ENCODE measurements around the gene CCDC121.

The CCDC121 gene, protein sequence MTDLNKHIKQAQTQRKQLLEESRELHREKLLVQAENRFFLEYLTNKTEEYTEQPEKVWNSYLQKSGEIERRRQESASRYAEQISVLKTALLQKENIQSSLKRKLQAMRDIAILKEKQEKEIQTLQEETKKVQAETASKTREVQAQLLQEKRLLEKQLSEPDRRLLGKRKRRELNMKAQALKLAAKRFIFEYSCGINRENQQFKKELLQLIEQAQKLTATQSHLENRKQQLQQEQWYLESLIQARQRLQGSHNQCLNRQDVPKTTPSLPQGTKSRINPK

DNA sequence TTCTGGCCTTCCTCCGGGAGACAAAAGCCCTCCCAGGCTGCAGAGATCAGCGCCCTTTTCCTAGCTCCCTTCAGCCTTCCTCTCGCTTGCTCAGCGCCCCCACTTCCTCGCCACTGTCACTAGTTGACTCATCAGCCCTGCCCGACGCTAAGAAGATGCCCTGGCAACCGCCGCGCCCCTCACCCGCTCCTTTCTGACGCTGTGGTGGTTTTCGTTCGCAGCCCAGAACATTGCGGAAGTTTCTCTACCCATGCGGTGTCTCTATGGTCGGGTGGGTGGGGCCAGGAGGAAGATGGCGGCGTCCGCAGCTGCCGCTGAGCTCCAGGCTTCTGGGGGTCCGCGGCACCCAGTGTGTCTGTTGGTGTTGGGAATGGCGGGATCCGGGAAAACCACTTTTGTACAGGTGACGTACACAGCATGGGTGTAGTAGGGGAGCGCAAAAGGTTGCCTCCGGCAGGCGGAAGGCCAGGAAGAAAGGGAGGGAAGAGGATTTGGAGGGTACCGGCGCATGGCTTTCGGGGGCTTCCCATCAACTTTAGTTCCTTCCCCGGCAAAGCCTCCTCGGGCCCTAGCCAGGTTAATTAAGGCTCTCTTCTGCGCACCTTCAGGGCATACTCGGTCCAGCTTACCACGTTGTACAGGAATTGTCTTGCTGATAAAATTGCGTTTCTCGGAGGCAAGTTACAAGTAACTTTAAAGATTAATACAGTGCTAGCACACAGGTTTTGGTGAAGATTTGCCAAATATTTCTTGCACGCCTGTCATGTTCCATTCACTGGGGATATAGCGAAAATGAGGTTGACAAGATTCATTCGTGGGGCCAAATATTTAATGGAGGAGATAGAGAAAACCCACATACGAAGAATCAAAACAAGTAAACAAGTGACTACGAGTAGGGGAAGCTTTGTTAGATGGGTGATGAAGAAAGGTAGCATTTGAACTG is at the start of gene CCDC121, which contains the start of gene GPN1:
Gene CCDC121, minus strand, starts transcription at position 246 of the 943 bp plus-strand sequence. CDS start 1,213 bp downstream, outside the sequence.
Gene GPN1, plus strand, starts transcription at position 284 of the 943 bp plus-strand sequence. Its CDS starts 9 bp downstream, at position 293.
- DNase-seq (ENCODE audit: low read depth in 1 of 2, low spot score in 1 of 2) = peak; percentile 90

DNA sequence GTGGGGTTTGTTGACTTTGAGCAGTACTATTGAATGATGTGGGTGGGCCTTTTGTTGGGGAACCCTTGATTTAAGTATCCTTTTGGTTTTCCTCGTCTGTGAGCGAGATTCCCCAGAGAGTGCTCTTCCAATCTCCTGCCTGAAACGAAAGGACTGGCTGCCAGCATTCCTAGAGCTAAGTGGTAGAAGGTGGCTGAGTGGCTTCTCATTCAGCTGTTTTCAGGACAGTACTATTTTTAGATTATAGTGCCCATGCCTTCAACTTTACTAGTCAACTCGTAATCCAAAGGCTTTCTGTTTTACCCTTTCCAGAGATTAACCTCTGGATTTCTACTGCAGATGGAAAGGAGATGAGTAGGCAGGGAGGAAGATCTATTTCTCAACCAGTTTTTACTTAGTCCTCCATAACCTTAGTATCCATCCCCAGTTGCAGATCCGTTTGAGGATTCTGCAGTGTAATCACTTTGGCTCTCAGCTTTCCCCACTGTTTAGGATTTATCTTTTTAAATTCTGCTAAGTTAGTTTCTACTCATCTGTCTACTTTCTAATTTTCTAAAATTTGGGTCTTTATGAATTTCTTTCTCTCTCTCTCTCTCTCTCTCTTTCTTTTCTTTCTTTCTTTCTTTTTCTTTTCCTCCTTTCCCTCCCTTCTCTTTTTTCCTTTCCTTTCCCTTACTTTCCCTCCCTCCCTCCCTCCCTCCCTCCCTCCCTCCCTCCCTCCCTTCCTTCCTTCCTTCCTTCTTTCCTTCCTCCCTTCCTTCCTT is 44.1 kb upstream of the CCDC121 start:
- DNase-seq (ENCODE audit: low read depth in 1 of 2, low spot score in 1 of 2) = no peak

DNA sequence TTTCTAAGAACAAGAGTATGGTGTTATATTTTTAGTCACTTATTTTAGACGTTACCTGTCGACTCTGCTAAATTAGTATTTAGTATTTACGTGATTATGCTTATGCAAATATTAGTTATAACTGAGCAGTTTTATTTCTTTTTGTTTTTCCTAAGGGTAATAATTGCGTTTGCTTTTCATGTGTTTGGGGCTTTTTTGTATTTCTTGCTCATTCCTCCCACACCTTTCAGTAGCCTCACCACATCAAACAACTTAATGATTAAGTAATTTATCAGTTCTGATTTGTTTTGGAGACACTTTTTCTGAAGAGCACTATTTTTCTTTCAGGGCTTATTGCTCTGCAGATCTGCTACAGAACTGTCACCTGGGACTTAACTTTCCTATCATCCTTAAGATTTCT is 42.4 kb upstream of the CCDC121 start:
- DNase-seq (ENCODE audit: low read depth in 1 of 2, low spot score in 1 of 2) = no peak

- no peak for DNase-seq (ENCODE audit: low read depth in 1 of 2, low spot score in 1 of 2)
Observed at GRCh38 chr2:27667446-27667845, 38.6 kb upstream of the CCDC121 start.

DNA sequence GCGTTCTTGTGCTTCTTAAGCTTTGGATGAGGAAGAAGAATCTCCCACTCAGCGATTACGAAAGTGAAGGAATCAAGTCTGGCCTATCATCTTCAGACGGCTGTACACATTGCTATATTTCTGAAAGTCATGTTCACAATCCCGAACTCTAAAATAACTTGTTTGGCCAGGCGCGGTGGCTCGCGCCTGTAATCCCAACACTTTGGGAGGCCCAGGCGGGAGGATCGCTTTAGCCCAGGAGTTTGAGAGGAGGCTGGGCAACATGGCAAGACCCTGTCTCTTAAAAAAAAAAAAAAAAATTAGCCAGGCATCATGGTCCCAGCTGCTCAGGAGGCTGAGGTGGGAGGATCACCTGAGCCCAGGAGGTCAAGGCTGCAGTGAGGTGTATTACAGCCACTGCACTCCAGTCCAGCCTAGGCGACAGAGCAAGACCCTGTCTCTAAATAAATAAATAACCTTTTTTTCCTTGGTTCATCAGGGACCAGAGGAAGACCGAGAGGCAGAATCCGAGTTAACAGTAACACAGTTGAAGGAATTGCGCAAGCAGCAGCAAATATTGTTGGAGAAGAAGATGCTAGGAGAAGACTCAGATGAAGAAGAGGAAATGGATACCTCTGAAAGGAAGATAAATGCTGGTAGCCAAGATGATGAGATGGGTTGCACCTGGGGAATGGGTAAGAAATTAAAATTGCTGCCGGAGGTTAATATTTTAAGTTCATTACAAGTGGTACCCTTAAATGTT is 36.0 kb upstream of the CCDC121 start:
- DNase-seq (ENCODE audit: low read depth in 1 of 2, low spot score in 1 of 2) = no peak

GRCh38 chr2:27664154-27664574 is 35.4 kb upstream of the CCDC121 start:
- DNase-seq (ENCODE audit: low read depth in 1 of 2, low spot score in 1 of 2) = no peak

DNA sequence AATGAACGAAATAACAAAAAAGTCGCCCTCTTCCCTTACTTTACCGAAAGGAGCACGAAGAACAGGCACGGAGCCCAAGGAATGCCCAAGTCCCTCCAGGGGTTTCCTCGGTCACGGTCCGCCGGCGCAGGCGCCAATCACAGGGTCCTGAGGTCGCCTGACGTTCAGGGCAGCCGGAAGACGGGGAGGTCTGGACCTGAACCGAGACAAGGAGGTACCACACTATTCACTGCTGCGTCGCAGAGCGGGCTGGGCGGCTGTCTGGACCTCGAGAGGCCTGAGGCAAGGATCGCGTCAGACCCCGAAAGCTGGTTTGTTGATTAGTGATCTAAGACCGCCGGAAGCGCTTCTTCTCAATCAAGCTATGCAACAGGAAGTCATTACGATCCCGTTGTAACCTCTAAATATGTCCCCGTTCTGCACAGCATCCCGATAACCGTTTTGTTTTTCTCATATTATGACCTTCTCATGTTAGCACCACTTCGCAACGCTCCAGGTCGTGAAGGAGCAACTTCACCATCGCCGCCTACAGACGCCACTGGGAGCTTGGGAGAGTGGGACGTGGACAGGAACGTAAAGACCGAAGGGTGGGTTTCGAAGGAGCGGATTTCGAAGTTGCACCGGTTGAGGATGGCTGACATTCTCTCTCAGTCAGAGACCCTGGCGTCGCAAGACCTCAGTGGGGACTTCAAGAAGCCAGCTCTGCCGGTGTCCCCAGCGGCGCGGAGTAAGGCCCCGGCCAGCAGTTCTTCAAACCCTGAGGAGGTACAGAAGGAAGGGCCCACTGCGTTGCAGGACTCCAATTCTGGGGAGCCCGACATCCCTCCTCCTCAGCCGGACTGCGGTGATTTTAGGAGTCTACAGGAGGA is 34.7 kb upstream of the CCDC121 start, which contains the start of the genes SLC4A1AP and SUPT7L:
Gene SLC4A1AP, plus strand, starts transcription at position 605 of the 869 bp plus-strand sequence. Its CDS starts 26 bp downstream, at position 631.
Gene SUPT7L, minus strand, starts transcription at position 330 of the 869 bp plus-strand sequence. CDS start 1,422 bp downstream, outside the sequence.
- DNase-seq (ENCODE audit: low read depth in 1 of 2, low spot score in 1 of 2) = peak; percentile 58 to 69

DNA sequence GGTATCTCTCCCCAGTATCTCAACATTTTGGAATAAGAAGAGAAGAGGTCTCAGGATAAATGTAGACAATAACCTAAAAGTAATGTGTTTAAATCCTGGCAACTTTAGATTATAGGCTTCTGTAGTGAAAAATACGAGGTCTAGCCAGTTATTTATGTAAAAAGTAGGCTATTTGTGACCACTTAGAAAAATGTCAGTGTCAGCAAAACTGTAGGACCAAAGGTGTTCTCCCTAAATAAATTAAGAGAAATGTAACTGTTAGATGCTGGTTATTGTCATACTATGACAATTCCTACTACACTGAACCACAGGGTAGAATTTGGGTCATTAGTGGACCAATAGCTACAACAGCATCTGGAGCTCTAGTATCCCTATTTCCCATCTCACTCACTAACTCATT is 32.6 kb upstream of the CCDC121 start:
- no peak for DNase-seq (ENCODE audit: low read depth in 1 of 2, low spot score in 1 of 2)

- DNase-seq (ENCODE audit: low read depth in 1 of 2, low spot score in 1 of 2) = no peak
Observed at GRCh38 chr2:27655155-27655951, 26.5 kb upstream of the CCDC121 start.

DNA sequence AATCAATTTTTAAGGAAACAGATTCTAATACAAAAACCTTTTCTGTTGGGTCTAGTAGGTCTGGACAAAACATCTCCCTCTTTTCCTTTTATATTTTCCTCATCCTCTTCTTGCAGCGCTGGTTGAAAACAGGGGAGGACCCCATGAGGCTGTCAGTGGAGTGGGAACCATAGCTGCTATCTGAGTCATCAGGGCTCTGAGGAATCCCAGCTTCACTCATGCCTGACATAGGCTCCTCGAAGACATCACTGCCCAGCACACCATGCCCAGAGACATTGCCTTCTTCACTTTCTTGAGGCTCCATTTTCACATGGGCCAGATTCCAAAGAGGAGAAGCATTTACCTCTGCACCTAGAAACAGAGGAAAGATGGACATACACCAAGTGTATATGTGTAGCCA is 24.6 kb upstream of the CCDC121 start:
- DNase-seq (ENCODE audit: low read depth in 1 of 2, low spot score in 1 of 2) = no peak

GRCh38 chr2:27652790-27653189 is 24.0 kb upstream of the CCDC121 start:
- no peak for DNase-seq (ENCODE audit: low read depth in 1 of 2, low spot score in 1 of 2)

- no peak for DNase-seq (ENCODE audit: low read depth in 1 of 2, low spot score in 1 of 2)
Observed at GRCh38 chr2:27652341-27652740, 23.5 kb upstream of the CCDC121 start.

- DNase-seq (ENCODE audit: low read depth in 1 of 2, low spot score in 1 of 2) = no peak
Observed at GRCh38 chr2:27651056-27651455, 22.2 kb upstream of the CCDC121 start.

GRCh38 chr2:27647737-27648136 is 18.9 kb upstream of the CCDC121 start:
- no peak for DNase-seq (ENCODE audit: low read depth in 1 of 2, low spot score in 1 of 2)

GRCh38 chr2:27647289-27647688 is 18.5 kb upstream of the CCDC121 start:
- DNase-seq (ENCODE audit: low read depth in 1 of 2, low spot score in 1 of 2) = no peak

DNA sequence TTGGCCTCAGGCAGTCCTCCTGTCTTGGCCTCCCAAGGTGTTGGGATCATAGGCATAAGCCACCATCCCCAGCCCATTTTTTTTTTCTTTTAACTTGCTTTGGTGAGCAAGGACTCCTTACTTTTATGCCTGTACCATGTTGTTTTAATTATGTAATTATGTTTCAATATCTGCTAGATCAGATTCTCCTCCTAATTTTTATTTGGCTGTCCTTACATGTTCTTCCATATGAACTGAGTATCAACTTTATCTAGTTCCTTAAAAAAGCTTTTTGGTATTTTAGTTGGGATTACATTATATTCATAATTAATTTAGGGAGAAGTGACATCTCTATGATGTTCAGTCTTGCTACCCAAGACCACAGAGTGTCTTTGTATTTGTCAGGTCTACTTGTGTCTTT is 16.4 kb upstream of the CCDC121 start:
- DNase-seq (ENCODE audit: low read depth in 1 of 2, low spot score in 1 of 2) = no peak

DNA sequence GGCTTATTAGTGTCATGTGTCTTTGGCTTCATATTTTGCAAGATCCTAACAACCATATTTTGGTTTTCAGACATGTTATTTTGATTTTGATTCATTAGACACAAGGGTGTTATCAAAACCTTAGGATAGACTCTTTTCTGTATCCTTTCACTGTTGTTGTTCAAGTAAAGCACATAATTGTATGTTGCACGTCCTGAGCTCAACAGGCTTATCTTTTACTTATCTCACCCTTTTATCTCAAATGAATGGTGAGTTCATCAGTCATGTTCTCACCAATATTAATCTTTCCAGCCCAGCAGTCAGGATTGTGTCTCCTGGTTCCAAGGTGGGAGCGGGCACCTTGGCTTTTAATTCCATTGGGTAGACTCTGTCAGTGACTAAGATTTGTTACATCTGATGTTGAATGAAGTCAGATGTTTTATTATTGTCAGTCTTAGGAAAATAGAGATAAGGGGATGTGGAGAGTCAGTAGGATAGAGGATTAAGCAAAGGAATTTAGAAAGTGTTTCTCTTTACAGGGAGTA is 12.0 kb upstream of the CCDC121 start:
- DNase-seq (ENCODE audit: low read depth in 1 of 2, low spot score in 1 of 2) = no peak

GRCh38 chr2:27638709-27639108 is 9.9 kb upstream of the CCDC121 start:
- DNase-seq (ENCODE audit: low read depth in 1 of 2, low spot score in 1 of 2) = no peak
